Measurements from ENCODE around the gene CRISP2.
"Not testable (repeated sequence)": the region's sequence is repeated elsewhere in the genome, so short reads cannot be mapped to it uniquely, and the experiment has no call there.

The CRISP2 gene

GRCh38 chr6:49713346-49713745, at the start of gene CRISP2:
TSS of gene CRISP2 (minus strand) at chr6:49713543. CDS start at chr6:49709196, 4,347 bp downstream.
- DNase-seq: no peak

- no peak for DNase-seq
These were observed 30.9 kb upstream of the CRISP2 start, which contains the start of gene CRISP3 for GRCh38 chr6:49744259-49744658. TSS of gene CRISP3 (minus strand) at chr6:49744388. CDS start at chr6:49744367, 21 bp downstream.

GRCh38 chr6:49743429-49743828, 30.1 kb upstream of the CRISP2 start:
- no peak for DNase-seq

- DNase-seq: no peak
These were observed 26.1 kb upstream of the CRISP2 start for GRCh38 chr6:49739423-49739822.

- DNase-seq: no peak
These were observed 22.7 kb upstream of the CRISP2 start for GRCh38 chr6:49736017-49736508.

- no peak for DNase-seq
These were observed 20.3 kb upstream of the CRISP2 start for GRCh38 chr6:49733680-49734079.

GRCh38 chr6:49732781-49733180, 19.4 kb upstream of the CRISP2 start:
- no peak for DNase-seq

GRCh38 chr6:49730251-49730650, 16.9 kb upstream of the CRISP2 start:
- DNase-seq: no peak

GRCh38 chr6:49723917-49724316, 10.6 kb upstream of the CRISP2 start:
- not testable (repeated sequence) for DNase-seq

GRCh38 chr6:49721297-49721696, 8.0 kb upstream of the CRISP2 start:
- DNase-seq: no peak

- DNase-seq: no peak
These were observed 7.0 kb upstream of the CRISP2 start for GRCh38 chr6:49720372-49720771.

- no peak for DNase-seq
These were observed 14.9 kb downstream of the CRISP2 start for GRCh38 chr6:49698478-49698877.

GRCh38 chr6:49693512-49693911, 19.8 kb downstream of the CRISP2 start:
- no peak for DNase-seq

GRCh38 chr6:49692534-49692933, 20.8 kb downstream of the CRISP2 start:
- no peak for DNase-seq

GRCh38 chr6:49676671-49677281, 36.6 kb downstream of the CRISP2 start:
- DNase-seq: no peak

- no peak for DNase-seq
These were observed 37.5 kb downstream of the CRISP2 start for GRCh38 chr6:49675816-49676215.

- DNase-seq: no peak
These were observed 45.2 kb downstream of the CRISP2 start for GRCh38 chr6:49668083-49668511.

GRCh38 chr6:49666930-49667757, 46.2 kb downstream of the CRISP2 start:
- DNase-seq: no peak

- no peak for DNase-seq
These were observed 46.9 kb downstream of the CRISP2 start for GRCh38 chr6:49666480-49666879.

- no peak for DNase-seq
These were observed 48.5 kb downstream of the CRISP2 start for GRCh38 chr6:49664817-49665216.

- not testable (repeated sequence) for DNase-seq
These were observed 49.3 kb downstream of the CRISP2 start for GRCh38 chr6:49664054-49664453.

GRCh38 chr6:49662892-49663261, 50.5 kb downstream of the CRISP2 start:
- DNase-seq: no peak

- no peak for DNase-seq
These were observed 51.0 kb downstream of the CRISP2 start for GRCh38 chr6:49662231-49662891.

- no peak for DNase-seq
These were observed 59.4 kb downstream of the CRISP2 start for GRCh38 chr6:49653942-49654341.

Measured in activated naive CD4-positive, alpha-beta T cell treated with anti-CD3 and anti-CD28 coated beads, Interleukin-2, amount 50 U/mL, for 16 hours (primary cell).